Breast epithelium (tissue), 4 donors: ENCODE measurements around the gene CLC. TPM values are rescaled to one million over a fixed set of nuclear protein-coding genes. Genes with fewer than 3 reads are reported as not detected.

Experiments used
- DNase-seq, 2 donors: peaks; one replicate each; pipeline ENCODE4 v3.0.0-alpha.2; 2019; ENCODE audit warnings: low spot score in 2 of 2
- H3K27ac ChIP-seq, 2 donors: fragments of 200-600 bp; sonication (generic) in 1 of 2; one replicate each; pipeline ENCODE4 v1.5.1; 2016 to 2019; ENCODE audit warnings: mild to moderate bottlenecking in 1 of 2
- H3K27me3 ChIP-seq, 2 donors: fragments of 200-600 bp; sonication (generic) in 1 of 2; one replicate each; pipeline versions ENCODE4 v1.5.1 to v1.6.0; 2017 to 2019; ENCODE audit warnings: control low read depth in 1 of 2, mild to moderate bottlenecking in 1 of 2
- H3K36me3 ChIP-seq: fragments of 200-600 bp; one replicate; pipeline ENCODE4 v1.5.1; 2019
- H3K4me1 ChIP-seq, 2 donors: fragments of 200-600 bp; sonication (generic); one replicate each; pipeline ENCODE4 v1.5.1; 2016 to 2019; ENCODE audit warnings: control low read depth in 1 of 2
- H3K4me3 ChIP-seq, 3 donors: fragments of 200-600 bp; sonication (generic); 1 replicate in 2 of 3; 2 replicates in 1 of 3; pipeline ENCODE4 v1.5.1; 2016 to 2019; ENCODE audit warnings: mild to moderate bottlenecking in 3 of 3, moderate library complexity in 2 of 3
- H3K9me3 ChIP-seq, 2 donors: fragments of 200-600 bp; sonication (generic) in 1 of 2; one replicate each; pipeline ENCODE4 v1.5.1; 2016 to 2019; ENCODE audit warnings: control low read depth in 1 of 2
- POLR2A ChIP-seq: fragments of 450-650 bp; IDR thresholded peaks from one replicate; pipeline ENCODE4 v1.6.1; 2016; ENCODE audit warnings: antibody characterized with exemption, mild to moderate bottlenecking, moderate library complexity
- POLR2AphosphoS5 ChIP-seq, 3 donors: sonication (generic); formaldehyde crosslinking; IDR thresholded peaks; one replicate each; pipeline ENCODE4 v1.6.1; 2017; ENCODE audit warnings: antibody characterized with exemption in 3 of 3
- intact Hi-C: fragments of 100-400 bp; cut with DNase I; formaldehyde crosslinking; loops from one replicate; pipeline ENCODE4 v1.15.1; 2023; ENCODE audit warnings: low total_unique reads
- total RNA-seq, 3 donors: library from RNA; depleted of rRNA; stranded (reverse); fragments of >200 nt; gene quantifications; one replicate each; pipeline ENCODE4 v1.1.0, GENCODE V29; 2016
- TF ChIP-seq, protein P1 (sequence below), 3 donors: fragments of 450-650 bp; IDR thresholded peaks; one replicate each; pipeline ENCODE4 v1.5.1; 2016 to 2017; ENCODE audit warnings: antibody characterized with exemption in 3 of 3, mild to moderate bottlenecking in 3 of 3, moderate library complexity in 3 of 3

Gene CLC
- total RNA-seq, 3 donors from 2014 or later: not detected

DNA sequence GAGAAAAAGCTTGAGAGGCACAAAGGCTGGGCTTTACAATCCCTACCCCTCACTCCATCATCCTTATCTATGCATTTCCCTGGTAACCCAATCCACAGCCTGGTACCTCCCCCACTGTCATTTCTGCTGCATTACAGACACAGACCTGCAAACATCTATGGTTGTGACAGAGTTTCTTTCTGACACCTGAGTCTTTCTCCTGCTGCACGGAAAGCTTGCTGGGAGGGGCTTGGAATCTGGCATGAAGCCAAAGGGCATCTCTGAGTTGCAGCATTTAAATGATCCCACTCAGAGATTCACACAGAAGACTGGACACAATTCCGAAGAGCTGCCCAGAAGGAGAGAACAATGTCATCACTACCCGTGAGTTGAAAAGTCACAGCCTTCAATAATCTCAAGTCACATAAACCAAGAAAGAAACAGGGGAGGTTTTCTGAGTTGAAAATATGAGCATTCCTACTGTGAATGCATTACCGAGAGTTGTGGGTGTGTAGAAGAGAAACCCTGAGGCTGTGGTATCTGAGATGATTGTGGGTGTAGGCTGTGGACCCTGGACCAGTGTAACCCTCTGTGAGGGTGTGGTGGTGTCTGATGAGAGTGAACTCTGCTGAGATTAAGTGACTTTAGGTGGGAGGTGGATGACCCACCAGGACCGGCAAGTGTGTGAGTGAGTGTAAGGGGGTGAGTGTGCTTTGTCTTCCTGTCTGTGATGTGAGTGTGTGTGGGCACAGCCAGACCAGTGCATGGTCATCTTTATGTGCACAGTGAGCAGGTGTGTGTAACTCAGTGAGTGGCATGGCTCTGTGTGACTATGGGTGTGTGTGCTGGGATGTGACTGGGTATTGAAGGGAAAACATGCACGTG is 33.4 kb downstream of the CLC start, which contains the start of gene LGALS14:
LGALS14 (plus strand) TSS at position 301 of the 864 bp plus-strand sequence; CDS start at position 349, 48 bp downstream.
- TF ChIP-seq, protein P1, sequence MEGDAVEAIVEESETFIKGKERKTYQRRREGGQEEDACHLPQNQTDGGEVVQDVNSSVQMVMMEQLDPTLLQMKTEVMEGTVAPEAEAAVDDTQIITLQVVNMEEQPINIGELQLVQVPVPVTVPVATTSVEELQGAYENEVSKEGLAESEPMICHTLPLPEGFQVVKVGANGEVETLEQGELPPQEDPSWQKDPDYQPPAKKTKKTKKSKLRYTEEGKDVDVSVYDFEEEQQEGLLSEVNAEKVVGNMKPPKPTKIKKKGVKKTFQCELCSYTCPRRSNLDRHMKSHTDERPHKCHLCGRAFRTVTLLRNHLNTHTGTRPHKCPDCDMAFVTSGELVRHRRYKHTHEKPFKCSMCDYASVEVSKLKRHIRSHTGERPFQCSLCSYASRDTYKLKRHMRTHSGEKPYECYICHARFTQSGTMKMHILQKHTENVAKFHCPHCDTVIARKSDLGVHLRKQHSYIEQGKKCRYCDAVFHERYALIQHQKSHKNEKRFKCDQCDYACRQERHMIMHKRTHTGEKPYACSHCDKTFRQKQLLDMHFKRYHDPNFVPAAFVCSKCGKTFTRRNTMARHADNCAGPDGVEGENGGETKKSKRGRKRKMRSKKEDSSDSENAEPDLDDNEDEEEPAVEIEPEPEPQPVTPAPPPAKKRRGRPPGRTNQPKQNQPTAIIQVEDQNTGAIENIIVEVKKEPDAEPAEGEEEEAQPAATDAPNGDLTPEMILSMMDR (IDR thresholded peaks at IDR 0.05): no peak
- TF ChIP-seq POLR2AphosphoS5 (IDR thresholded peaks at IDR 0.05) (no peak), POLR2A (no peak)
- DNase-seq: no peak
- Histone ChIP-seq H3K27me3 (peaks cover 0 to 3% of the 10 kb centered on the region in 2 donors), H3K4me3 (no peak within 1 kb of the TSS), H3K9me3 (no peaks in the 10 kb centered on the region), H3K4me1 (no peaks in the 10 kb centered on the region), H3K27ac (no peak within 1 kb of the TSS), H3K36me3 (no peaks in the 10 kb centered on the region)
- intact Hi-C loops: loop anchor here (5.0 kb wide), 1 partner anchor 1342 kb away; no protein-coding TSS in a partner anchor

DNA sequence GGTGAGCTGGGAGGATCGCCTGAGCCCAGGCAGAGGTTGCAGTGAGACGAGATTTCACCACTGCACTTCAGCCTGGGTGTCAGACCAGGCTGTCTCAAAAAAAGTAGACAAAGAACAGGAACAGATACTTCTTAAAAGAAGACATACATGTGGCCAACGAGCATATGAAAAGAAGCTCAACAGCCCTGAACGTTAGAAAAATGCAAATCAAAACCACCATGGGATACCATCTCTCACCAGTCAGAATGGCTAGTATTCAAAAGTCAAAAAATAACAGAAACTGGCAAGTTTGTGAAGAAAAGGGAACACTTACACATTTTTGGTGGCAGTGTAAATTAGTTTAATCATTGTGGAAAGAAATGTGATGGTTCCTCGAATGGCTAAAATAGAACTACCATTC is 36.5 kb downstream of the CLC start:
- no peak for DNase-seq
- no peaks in the 10 kb centered on the region for H3K9me3 ChIP-seq
- TF ChIP-seq POLR2A: no peak
- TF ChIP-seq, protein P1 (IDR thresholded peaks at IDR 0.05): no peak
- no peak for TF ChIP-seq POLR2AphosphoS5 (IDR thresholded peaks at IDR 0.05)
- H3K4me1 ChIP-seq: no peaks in the 10 kb centered on the region
- no peaks in the 10 kb centered on the region for H3K36me3 ChIP-seq
- H3K27ac ChIP-seq: no peak overlapping the region
- peaks cover 0 to 3% of the 10 kb centered on the region in 2 donors for H3K27me3 ChIP-seq
- no peak overlapping the region for H3K4me3 ChIP-seq
- intact Hi-C loops: no loop called here

DNA sequence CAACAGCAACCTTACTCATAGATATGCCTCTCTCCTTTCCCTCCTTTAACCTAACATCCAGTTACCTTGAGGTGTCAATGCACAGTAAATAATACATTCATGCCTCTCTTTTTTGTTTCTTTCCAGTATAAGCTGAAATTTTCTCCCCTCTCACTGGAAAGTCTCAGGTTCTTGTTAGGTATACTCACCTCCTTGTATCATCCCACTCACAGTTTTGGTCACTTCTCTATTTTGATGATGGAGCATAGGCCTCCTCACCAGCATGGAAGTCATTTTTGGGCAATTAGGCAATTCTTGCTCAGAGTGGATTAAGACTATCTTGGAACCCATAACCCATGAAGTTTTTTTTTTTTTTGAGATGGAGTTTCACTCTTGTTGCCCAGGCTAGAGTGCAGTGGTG is 39.3 kb downstream of the CLC start:
- no peaks in the 10 kb centered on the region for H3K36me3 ChIP-seq
- no peak overlapping the region for H3K27ac ChIP-seq
- H3K4me3 ChIP-seq: no peak overlapping the region
- TF ChIP-seq POLR2A: no peak
- TF ChIP-seq, protein P1 (IDR thresholded peaks at IDR 0.05): no peak
- no peak for TF ChIP-seq POLR2AphosphoS5 (IDR thresholded peaks at IDR 0.05)
- no peaks in the 10 kb centered on the region for H3K9me3 ChIP-seq
- DNase-seq: no peak
- peaks cover 0 to 7% of the 10 kb centered on the region in 2 donors for H3K27me3 ChIP-seq
- intact Hi-C loops: no loop called here
- H3K4me1 ChIP-seq: no peaks in the 10 kb centered on the region

DNA sequence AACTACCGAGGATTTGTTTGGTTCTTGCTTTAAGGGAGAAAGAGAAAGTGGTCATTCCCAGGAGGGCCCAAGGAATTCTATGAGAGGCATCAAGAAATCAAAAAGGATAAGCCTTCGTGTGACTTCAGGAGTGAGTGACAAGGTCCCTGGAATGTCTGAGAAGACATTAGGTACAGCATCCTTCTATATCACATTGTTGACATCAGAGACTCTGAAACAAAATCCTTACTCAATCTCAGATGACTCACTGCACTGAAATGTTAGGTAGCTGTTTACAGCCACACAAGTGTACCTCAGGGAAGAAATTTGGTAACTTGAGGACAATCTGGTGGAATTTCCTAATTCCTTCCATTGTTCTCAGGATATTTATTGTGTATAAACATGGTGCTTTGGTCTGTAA is 41.4 kb downstream of the CLC start:
- no peaks in the 10 kb centered on the region for H3K4me1 ChIP-seq
- no peaks in the 10 kb centered on the region for H3K36me3 ChIP-seq
- H3K9me3 ChIP-seq: no peaks in the 10 kb centered on the region
- H3K27ac ChIP-seq: no peak overlapping the region
- no peak overlapping the region for H3K4me3 ChIP-seq
- intact Hi-C loops: no loop called here
- H3K27me3 ChIP-seq: peaks cover 0 to 7% of the 10 kb centered on the region in 2 donors
- no peak for DNase-seq
- TF ChIP-seq POLR2AphosphoS5 (IDR thresholded peaks at IDR 0.05) (no peak), POLR2A (no peak)
- TF ChIP-seq, protein P1 (IDR thresholded peaks at IDR 0.05): no peak

DNA sequence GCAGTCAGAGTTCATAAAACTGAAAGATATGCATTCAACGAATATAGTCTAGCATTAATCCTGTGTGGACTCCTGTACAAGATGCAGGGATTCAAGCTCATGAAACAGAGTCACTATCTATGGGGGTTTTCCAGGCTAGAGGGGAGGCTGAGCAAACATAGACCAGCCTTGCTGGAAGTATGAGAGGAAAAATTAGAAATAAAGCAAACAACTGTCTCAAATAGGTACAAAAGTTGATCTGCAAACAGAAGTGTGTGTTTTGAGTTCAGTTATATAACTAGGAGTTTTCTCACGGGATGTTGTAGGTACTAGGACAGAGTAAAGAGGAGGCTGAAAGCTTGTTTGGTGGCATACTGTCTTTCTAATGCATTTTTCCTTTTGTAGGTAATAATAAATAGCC is 42.1 kb downstream of the CLC start:
- DNase-seq: no peak
- no peaks in the 10 kb centered on the region for H3K4me1 ChIP-seq
- no peak for TF ChIP-seq POLR2AphosphoS5 (IDR thresholded peaks at IDR 0.05)
- TF ChIP-seq, protein P1 (IDR thresholded peaks at IDR 0.05): no peak
- TF ChIP-seq POLR2A: no peak
- H3K4me3 ChIP-seq: no peak overlapping the region
- intact Hi-C loops: no loop called here
- no peak overlapping the region for H3K27ac ChIP-seq
- peaks cover 0 to 7% of the 10 kb centered on the region in 2 donors for H3K27me3 ChIP-seq
- no peaks in the 10 kb centered on the region for H3K9me3 ChIP-seq
- H3K36me3 ChIP-seq: no peaks in the 10 kb centered on the region
